ENCODE data around the gene ADAMTS16. TPM values are rescaled to one million over a fixed set of nuclear protein-coding genes. Genes with fewer than 3 reads are reported as not detected.

ADAMTS16 gene
- total RNA-seq, 6 experiments from 2014 or later = 0.26 to 0.70 (median 0.50) TPM; not detected in 1

GRCh38 chr5:5348576-5348975 lies 208.4 kb downstream of the ADAMTS16 start:
- DNase-seq = no peak
- H3K27ac Mint-ChIP-seq = no peak overlapping the region
- peaks cover 39% of the 10 kb centered on the region for H3K4me1 Mint-ChIP-seq (ENCODE audit: low read depth)
- no peak overlapping the region for H3K4me3 Mint-ChIP-seq
- no peak for TF ChIP-seq CTCF (IDR thresholded peaks at IDR 0.05)
- no peaks in the 10 kb centered on the region for H3K36me3 Mint-ChIP-seq (ENCODE audit: low read depth)
- H3K27me3 Mint-ChIP-seq (ENCODE audit: insufficient read depth) = peaks cover 7% of the 10 kb centered on the region
- H3K9me3 Mint-ChIP-seq = peaks cover 4% of the 10 kb centered on the region; the same call in 1 of the 2 replicates

GRCh38 chr5:5350101-5350500 lies 210.0 kb downstream of the ADAMTS16 start:
- DNase-seq = no peak
- TF ChIP-seq CTCF (IDR thresholded peaks at IDR 0.05) = no peak
- no peaks in the 10 kb centered on the region for H3K36me3 Mint-ChIP-seq (ENCODE audit: low read depth)
- H3K4me1 Mint-ChIP-seq (ENCODE audit: low read depth) = peaks cover 29% of the 10 kb centered on the region
- H3K4me3 Mint-ChIP-seq = peak overlapping the region; percentile 44; the same call in 1 of the 2 replicates
- peaks cover 4% of the 10 kb centered on the region; the same call in 1 of the 2 replicates for H3K9me3 Mint-ChIP-seq
- no peak overlapping the region for H3K27ac Mint-ChIP-seq
- H3K27me3 Mint-ChIP-seq (ENCODE audit: insufficient read depth) = peaks cover 7% of the 10 kb centered on the region

- Mint-ChIP-seq H3K27me3 (ENCODE audit: insufficient read depth) (peaks cover 10% of the 10 kb centered on the region), H3K4me1 (ENCODE audit: low read depth) (peaks cover 29% of the 10 kb centered on the region), H3K27ac (peak overlapping the region; percentile 58), H3K36me3 (ENCODE audit: low read depth) (no peaks in the 10 kb centered on the region), H3K4me3 (no peak overlapping the region; the same call in 1 of the 2 replicates), H3K9me3 (peaks cover 4% of the 10 kb centered on the region; the same call in 1 of the 2 replicates)
- no peak for TF ChIP-seq CTCF (IDR thresholded peaks at IDR 0.05)
- peak; percentile 56 for DNase-seq
Measured at GRCh38 chr5:5351288-5351979, 211.3 kb downstream of the ADAMTS16 start.

GRCh38 chr5:5352675-5353074 lies 212.5 kb downstream of the ADAMTS16 start:
- Mint-ChIP-seq H3K9me3 (peaks cover 4% of the 10 kb centered on the region; the same call in 1 of the 2 replicates), H3K27me3 (ENCODE audit: insufficient read depth) (peaks cover 11% of the 10 kb centered on the region), H3K36me3 (ENCODE audit: low read depth) (no peaks in the 10 kb centered on the region), H3K4me3 (no peak overlapping the region), H3K27ac (no peak overlapping the region), H3K4me1 (ENCODE audit: low read depth) (peaks cover 29% of the 10 kb centered on the region)
- no peak for DNase-seq
- no peak for TF ChIP-seq CTCF (IDR thresholded peaks at IDR 0.05)

GRCh38 chr5:5353681-5354080 lies 213.6 kb downstream of the ADAMTS16 start:
- DNase-seq = no peak
- peaks cover 29% of the 10 kb centered on the region for H3K4me1 Mint-ChIP-seq (ENCODE audit: low read depth)
- H3K36me3 Mint-ChIP-seq (ENCODE audit: low read depth) = no peaks in the 10 kb centered on the region
- H3K27me3 Mint-ChIP-seq (ENCODE audit: insufficient read depth) = peaks cover 11% of the 10 kb centered on the region
- H3K27ac Mint-ChIP-seq = no peak overlapping the region
- H3K9me3 Mint-ChIP-seq = peaks cover 4% of the 10 kb centered on the region; the same call in 1 of the 2 replicates
- no peak for TF ChIP-seq CTCF (IDR thresholded peaks at IDR 0.05)
- H3K4me3 Mint-ChIP-seq = no peak overlapping the region
